ENCODE measurements around the gene TMEM174. TPM values are rescaled to one million over a fixed set of nuclear protein-coding genes. Genes with fewer than 3 reads are reported as not detected.
A peak's percentile ranks its signal among the peaks of the same experiment; 100 is the strongest.

Gene TMEM174
- not detected in 2 replicates for total RNA-seq (2014; rRNA removed; shearing (Covaris generic))

- no peak for DNase-seq (ENCODE audit: low read depth)
Measured at GRCh38 chr5:73172951-73173350, at the start of gene TMEM174. TMEM174 (plus strand) TSS chr5:73173193; CDS start chr5:73173244, 51 bp downstream.

GRCh38 chr5:73125289-73125688 lies 47.7 kb upstream of the TMEM174 start:
- no peak for DNase-seq (ENCODE audit: low read depth)

- DNase-seq (ENCODE audit: low read depth) = no peak
Measured at GRCh38 chr5:73126381-73126780, 46.6 kb upstream of the TMEM174 start.

GRCh38 chr5:73126957-73127356 lies 46.0 kb upstream of the TMEM174 start:
- no peak for DNase-seq (ENCODE audit: low read depth)

GRCh38 chr5:73129143-73129542 lies 43.9 kb upstream of the TMEM174 start:
- DNase-seq (ENCODE audit: low read depth) = no peak

- DNase-seq (ENCODE audit: low read depth) = no peak
Measured at GRCh38 chr5:73130811-73131210, 42.2 kb upstream of the TMEM174 start.

- no peak for DNase-seq (ENCODE audit: low read depth)
Measured at GRCh38 chr5:73131711-73132425, 41.1 kb upstream of the TMEM174 start.

GRCh38 chr5:73132759-73133158 lies 40.2 kb upstream of the TMEM174 start:
- no peak for DNase-seq (ENCODE audit: low read depth)

- no peak for DNase-seq (ENCODE audit: low read depth)
Measured at GRCh38 chr5:73135021-73135420, 38.0 kb upstream of the TMEM174 start.

GRCh38 chr5:73135429-73136054 lies 37.5 kb upstream of the TMEM174 start:
- DNase-seq (ENCODE audit: low read depth) = peak; percentile 63

GRCh38 chr5:73136055-73136562 lies 36.9 kb upstream of the TMEM174 start:
- no peak for DNase-seq (ENCODE audit: low read depth)

- no peak for DNase-seq (ENCODE audit: low read depth)
Measured at GRCh38 chr5:73137563-73138530, 35.1 kb upstream of the TMEM174 start.

- no peak for DNase-seq (ENCODE audit: low read depth)
Measured at GRCh38 chr5:73139485-73139884, 33.5 kb upstream of the TMEM174 start.

GRCh38 chr5:73140801-73141200 lies 32.2 kb upstream of the TMEM174 start:
- DNase-seq (ENCODE audit: low read depth) = no peak

- no peak for DNase-seq (ENCODE audit: low read depth)
Measured at GRCh38 chr5:73142035-73142434, 31.0 kb upstream of the TMEM174 start.

GRCh38 chr5:73143716-73144115 lies 29.3 kb upstream of the TMEM174 start:
- no peak for DNase-seq (ENCODE audit: low read depth)

- no peak for DNase-seq (ENCODE audit: low read depth)
Measured at GRCh38 chr5:73149540-73149939, 23.5 kb upstream of the TMEM174 start.

GRCh38 chr5:73150876-73151275 lies 22.1 kb upstream of the TMEM174 start:
- no peak for DNase-seq (ENCODE audit: low read depth)

- DNase-seq (ENCODE audit: low read depth) = no peak
Measured at GRCh38 chr5:73151766-73152410, 21.1 kb upstream of the TMEM174 start.

- no peak for DNase-seq (ENCODE audit: low read depth)
Measured at GRCh38 chr5:73152411-73153388, 20.3 kb upstream of the TMEM174 start.
